Osteocyte (in vitro differentiated cells): ENCODE results near the gene ZNF254. TPM values are rescaled to one million over a fixed set of nuclear protein-coding genes. Genes with fewer than 3 reads are reported as not detected.
"Not testable (repeated sequence)": the region's sequence is repeated elsewhere in the genome, so short reads cannot be mapped to it uniquely, and the experiment has no call there.

Experiments used
- DNase-seq: peaks from one replicate; pipeline ENCODE4 v3.0.0; 2021; ENCODE audit warnings: mixed read lengths; ENCODE audit not compliant: unreplicated experiment; ENCODE audit errors: extremely low spot score
- H3K27ac Mint-ChIP-seq: one replicate; pipeline ENCODE4 v1.8.0; 2021; ENCODE audit warnings: mild to moderate bottlenecking, mixed read lengths; ENCODE audit not compliant: unreplicated experiment
- H3K27me3 Mint-ChIP-seq: one replicate; pipeline ENCODE4 v1.8.0; 2021; ENCODE audit warnings: mixed read lengths; ENCODE audit not compliant: unreplicated experiment
- H3K36me3 Mint-ChIP-seq: one replicate; pipeline ENCODE4 v1.8.0; 2021; ENCODE audit warnings: mixed read lengths; ENCODE audit not compliant: unreplicated experiment
- H3K4me1 Mint-ChIP-seq: one replicate; pipeline ENCODE4 v1.8.0; 2021; ENCODE audit warnings: mixed read lengths; ENCODE audit not compliant: unreplicated experiment
- H3K4me3 Mint-ChIP-seq: one replicate; pipeline ENCODE4 v1.8.0; 2021; ENCODE audit warnings: mild to moderate bottlenecking, moderate library complexity, mixed read lengths; ENCODE audit not compliant: unreplicated experiment
- H3K9me3 Mint-ChIP-seq: one replicate; pipeline ENCODE4 v1.8.0; 2021; ENCODE audit warnings: mixed read lengths; ENCODE audit not compliant: unreplicated experiment
- CTCF ChIP-seq: fragments of 200-600 bp; sonication (generic); IDR thresholded peaks from 2 replicates; pipeline ENCODE4 v1.5.0; 2021; ENCODE audit warnings: antibody characterized with exemption, mild to moderate bottlenecking, moderate library complexity
- long read RNA-seq: library from polyadenylated mRNA; unstranded; transcript quantifications from one replicate; pipeline ENCODE4 v2.0.0, GENCODE V29; 2021
- total RNA-seq: library from RNA; stranded (reverse); gene quantifications from 2 replicates; pipeline ENCODE4 v1.2.1, GENCODE V29; 2021

ZNF254 gene
- total RNA-seq: 18.7 and 19.2 TPM in 2 replicates
- long read RNA-seq, transcript ZNF254-202 (4 exons, 3,967 nt): major isoform, 13 of 41 reads
- long read RNA-seq, partial matches to known transcripts: 1 of 41 reads
- long read RNA-seq, other reads (novel, unspliced or antisense): 23 of 41 reads

- Mint-ChIP-seq H3K4me1 (peaks cover 9% of the 10 kb centered on the region), H3K27me3 (no peaks in the 10 kb centered on the region), H3K9me3 (no peaks in the 10 kb centered on the region), H3K36me3 (peaks cover 4% of the 10 kb centered on the region), H3K27ac (peak within 1 kb of the TSS; percentile 100), H3K4me3 (peak within 1 kb of the TSS; percentile 98)
- DNase-seq: peak; percentile 95
- TF ChIP-seq CTCF: no peak
These were observed at the start of gene ZNF254 for GRCh38 chr19:24086974-24087595. Gene ZNF254 (plus strand): TSS chr19:24087187. CDS start chr19:24087308, 121 bp downstream.

- no peaks in the 10 kb centered on the region for H3K9me3 Mint-ChIP-seq
- TF ChIP-seq CTCF: no peak
- H3K36me3 Mint-ChIP-seq: peaks cover 50% of the 10 kb centered on the region
- no peak overlapping the region for H3K27ac Mint-ChIP-seq
- no peak overlapping the region for H3K4me3 Mint-ChIP-seq
- H3K27me3 Mint-ChIP-seq: no peaks in the 10 kb centered on the region
- peaks cover 16% of the 10 kb centered on the region for H3K4me1 Mint-ChIP-seq
- no peak for DNase-seq
These were observed 46.4 kb upstream of the ZNF254 start for GRCh38 chr19:24040621-24041020.

GRCh38 chr19:24041326-24041725 is 45.7 kb upstream of the ZNF254 start:
- H3K9me3 Mint-ChIP-seq, DNase-seq, H3K27me3 Mint-ChIP-seq, H3K4me3 Mint-ChIP-seq, H3K27ac Mint-ChIP-seq: not testable (repeated sequence)
- peaks cover 49% of the 10 kb centered on the region for H3K36me3 Mint-ChIP-seq
- H3K4me1 Mint-ChIP-seq: peaks cover 10% of the 10 kb centered on the region

GRCh38 chr19:24046550-24046949 is 40.4 kb upstream of the ZNF254 start:
- no peak for TF ChIP-seq CTCF
- Mint-ChIP-seq H3K36me3 (peaks cover 65% of the 10 kb centered on the region), H3K9me3 (no peaks in the 10 kb centered on the region), H3K4me1 (peaks cover 1% of the 10 kb centered on the region), H3K4me3 (no peak overlapping the region), H3K27me3 (no peaks in the 10 kb centered on the region), H3K27ac (no peak overlapping the region)
- DNase-seq: no peak

GRCh38 chr19:24048261-24048660 is 38.7 kb upstream of the ZNF254 start:
- Mint-ChIP-seq H3K4me3 (no peak overlapping the region), H3K9me3 (no peaks in the 10 kb centered on the region), H3K36me3 (peaks cover 63% of the 10 kb centered on the region), H3K4me1 (peaks cover 1% of the 10 kb centered on the region), H3K27ac (no peak overlapping the region), H3K27me3 (no peaks in the 10 kb centered on the region)
- TF ChIP-seq CTCF: no peak
- no peak for DNase-seq
